ENCODE results near the gene PLEKHJ1. TPM values are rescaled to one million over a fixed set of nuclear protein-coding genes. Genes with fewer than 3 reads are reported as not detected.
A peak's percentile ranks its signal among the peaks of the same experiment; 100 is the strongest.

The PLEKHJ1 gene
- total RNA-seq, 1 experiment from 2014 or later = 73.7 TPM

DNA sequence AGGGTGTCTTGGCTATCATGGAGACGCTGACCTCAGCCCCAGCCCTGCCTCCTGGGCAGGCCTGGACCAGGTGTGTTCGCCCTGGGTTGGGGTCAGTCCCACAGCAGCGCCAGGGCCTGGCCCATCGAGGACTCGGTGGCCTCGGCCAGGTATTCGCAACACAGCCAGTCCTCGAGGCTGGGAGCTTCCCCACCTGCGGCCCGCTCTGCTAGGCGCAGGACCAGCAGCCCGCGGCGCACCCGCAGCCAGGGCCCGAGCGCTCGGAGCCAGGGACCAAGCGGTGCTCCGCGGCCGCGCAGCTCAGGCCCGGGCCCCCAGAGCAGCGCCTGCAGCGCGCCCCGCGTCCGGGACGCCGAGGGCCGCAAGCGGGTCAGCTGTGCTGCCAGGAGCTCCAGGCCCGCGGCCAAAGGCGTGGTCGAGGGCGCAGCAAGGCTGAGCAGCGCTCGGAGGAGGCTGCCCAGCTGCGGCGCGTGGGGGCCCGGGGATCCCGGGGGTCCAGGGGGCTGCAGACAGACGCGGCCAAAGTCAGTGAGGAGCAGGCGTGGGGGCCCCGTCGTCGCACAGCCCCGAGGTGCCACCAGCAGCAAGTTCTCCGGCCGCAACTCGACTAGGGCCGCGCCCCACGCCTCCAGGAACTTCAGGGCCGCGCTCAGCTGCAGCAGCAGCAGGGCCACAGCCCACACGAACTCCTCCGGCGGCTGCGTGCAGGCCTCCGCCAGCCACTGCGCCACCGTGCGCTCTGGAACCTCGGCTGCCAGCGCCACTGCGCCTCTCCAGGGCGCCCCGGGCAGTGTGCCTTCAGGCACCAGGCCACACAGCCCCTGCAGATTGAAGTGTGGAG is 39.7 kb upstream of the PLEKHJ1 start:
- no peak for DNase-seq (ENCODE audit: low spot score)
- intact Hi-C loops (cut with micrococcal nuclease; ENCODE audit: unreplicated experiment) = loop anchor here (1.0 kb wide), 1 partner anchor 115 kb away; no protein-coding TSS in a partner anchor
- no TSS peak for BruUV-seq (replicated peaks)
- H3K27me3 ChIP-seq (replicated peaks; ENCODE audit: insufficient read depth, low read depth, low read length, poor library complexity) = no peaks in the 10 kb centered on the region
- CTCF ChIA-PET = interaction anchor here (1.2 kb wide), 1 partner anchor 116 kb away, joined by 5 read pairs; no protein-coding TSS in a partner anchor
- H3K36me3 ChIP-seq (ENCODE audit: insufficient read depth, low read length, poor library complexity, severe bottlenecking) = peaks cover 44% of the 10 kb centered on the region
- no peaks in the 10 kb centered on the region for H3K9me3 ChIP-seq (ENCODE audit: low read depth, low read length, poor library complexity, severe bottlenecking)
- peaks cover 21% of the 10 kb centered on the region for H3K4me1 ChIP-seq (ENCODE audit: insufficient read depth, low read length, poor library complexity, severe bottlenecking)
- no peak overlapping the region for H3K4me3 ChIP-seq (ENCODE audit: low read depth, low read length, poor library complexity, severe bottlenecking)
- TF ChIP-seq, protein P1, sequence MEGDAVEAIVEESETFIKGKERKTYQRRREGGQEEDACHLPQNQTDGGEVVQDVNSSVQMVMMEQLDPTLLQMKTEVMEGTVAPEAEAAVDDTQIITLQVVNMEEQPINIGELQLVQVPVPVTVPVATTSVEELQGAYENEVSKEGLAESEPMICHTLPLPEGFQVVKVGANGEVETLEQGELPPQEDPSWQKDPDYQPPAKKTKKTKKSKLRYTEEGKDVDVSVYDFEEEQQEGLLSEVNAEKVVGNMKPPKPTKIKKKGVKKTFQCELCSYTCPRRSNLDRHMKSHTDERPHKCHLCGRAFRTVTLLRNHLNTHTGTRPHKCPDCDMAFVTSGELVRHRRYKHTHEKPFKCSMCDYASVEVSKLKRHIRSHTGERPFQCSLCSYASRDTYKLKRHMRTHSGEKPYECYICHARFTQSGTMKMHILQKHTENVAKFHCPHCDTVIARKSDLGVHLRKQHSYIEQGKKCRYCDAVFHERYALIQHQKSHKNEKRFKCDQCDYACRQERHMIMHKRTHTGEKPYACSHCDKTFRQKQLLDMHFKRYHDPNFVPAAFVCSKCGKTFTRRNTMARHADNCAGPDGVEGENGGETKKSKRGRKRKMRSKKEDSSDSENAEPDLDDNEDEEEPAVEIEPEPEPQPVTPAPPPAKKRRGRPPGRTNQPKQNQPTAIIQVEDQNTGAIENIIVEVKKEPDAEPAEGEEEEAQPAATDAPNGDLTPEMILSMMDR (conservative IDR thresholded peaks at IDR 0.05; ENCODE audit: low read depth, low read length) = no peak
- TF ChIP-seq EZH2 (IDR thresholded peaks at IDR 0.05; ENCODE audit: borderline replicate concordance, low read depth, low read length, poor library complexity, severe bottlenecking) = no peak
- POLR2A ChIA-PET (ENCODE audit: low non-redundant PET) = no interaction called here
- H3K27ac ChIP-seq (ENCODE audit: low read depth, low read length, poor library complexity, severe bottlenecking) = no peak overlapping the region

DNA sequence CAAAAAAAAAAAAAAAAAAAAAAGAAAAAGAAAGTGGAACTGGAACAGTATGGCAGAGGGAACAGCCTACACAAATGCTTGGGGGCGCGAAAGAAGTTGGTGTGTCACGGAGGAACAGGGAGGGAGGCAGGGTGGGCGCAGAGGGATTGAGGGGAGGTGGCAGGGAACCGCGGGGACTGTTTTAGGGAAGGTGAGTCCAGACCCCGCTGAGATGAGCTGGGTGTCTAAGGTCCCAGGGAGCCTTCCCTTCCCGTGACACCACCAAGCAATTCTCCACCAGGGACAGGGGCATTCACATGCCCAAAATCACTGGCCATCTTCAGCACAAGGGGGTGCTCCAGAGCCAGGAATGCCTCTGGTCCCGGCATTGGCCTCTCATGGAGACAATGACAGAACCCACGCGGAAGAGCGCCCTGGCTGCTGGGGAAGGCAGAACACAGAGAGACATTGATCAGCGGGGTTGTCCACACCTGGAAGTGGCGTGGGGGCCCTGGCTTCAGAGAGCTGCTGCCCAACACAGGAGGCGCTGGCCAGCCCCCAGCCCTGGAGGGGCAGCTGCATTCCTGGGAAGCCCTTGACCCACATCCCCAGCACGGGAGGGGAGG is 38.9 kb upstream of the PLEKHJ1 start:
- H3K9me3 ChIP-seq (ENCODE audit: low read depth, low read length, poor library complexity, severe bottlenecking) = no peaks in the 10 kb centered on the region
- TF ChIP-seq EZH2 (IDR thresholded peaks at IDR 0.05; ENCODE audit: borderline replicate concordance, low read depth, low read length, poor library complexity, severe bottlenecking) = no peak
- TF ChIP-seq, protein P1 (conservative IDR thresholded peaks at IDR 0.05; ENCODE audit: low read depth, low read length) = peak; percentile 74
- BruUV-seq (replicated peaks) = no TSS peak
- no peaks in the 10 kb centered on the region for H3K27me3 ChIP-seq (replicated peaks; ENCODE audit: insufficient read depth, low read depth, low read length, poor library complexity)
- H3K4me3 ChIP-seq (ENCODE audit: low read depth, low read length, poor library complexity, severe bottlenecking) = no peak overlapping the region
- intact Hi-C loops (cut with micrococcal nuclease; ENCODE audit: unreplicated experiment) = loop anchor here (1.0 to 5.0 kb wide), 2 partner anchors 116 to 118 kb away; no protein-coding TSS in a partner anchor
- DNase-seq (ENCODE audit: low spot score) = peak; percentile 89
- no peak overlapping the region for H3K27ac ChIP-seq (ENCODE audit: low read depth, low read length, poor library complexity, severe bottlenecking)
- peaks cover 44% of the 10 kb centered on the region for H3K36me3 ChIP-seq (ENCODE audit: insufficient read depth, low read length, poor library complexity, severe bottlenecking)
- ChIA-PET POLR2A (ENCODE audit: low non-redundant PET) (interaction anchor here (0.6 kb wide), 1 partner anchor 25 kb away, joined by 3 read pairs; no protein-coding TSS in a partner anchor), CTCF (interaction anchor here (0.5 to 1.2 kb wide), 2 partner anchors 117 to 173 kb away, joined by 4 to 5 read pairs; no protein-coding TSS in a partner anchor)
- H3K4me1 ChIP-seq (ENCODE audit: insufficient read depth, low read length, poor library complexity, severe bottlenecking) = peaks cover 21% of the 10 kb centered on the region

DNA sequence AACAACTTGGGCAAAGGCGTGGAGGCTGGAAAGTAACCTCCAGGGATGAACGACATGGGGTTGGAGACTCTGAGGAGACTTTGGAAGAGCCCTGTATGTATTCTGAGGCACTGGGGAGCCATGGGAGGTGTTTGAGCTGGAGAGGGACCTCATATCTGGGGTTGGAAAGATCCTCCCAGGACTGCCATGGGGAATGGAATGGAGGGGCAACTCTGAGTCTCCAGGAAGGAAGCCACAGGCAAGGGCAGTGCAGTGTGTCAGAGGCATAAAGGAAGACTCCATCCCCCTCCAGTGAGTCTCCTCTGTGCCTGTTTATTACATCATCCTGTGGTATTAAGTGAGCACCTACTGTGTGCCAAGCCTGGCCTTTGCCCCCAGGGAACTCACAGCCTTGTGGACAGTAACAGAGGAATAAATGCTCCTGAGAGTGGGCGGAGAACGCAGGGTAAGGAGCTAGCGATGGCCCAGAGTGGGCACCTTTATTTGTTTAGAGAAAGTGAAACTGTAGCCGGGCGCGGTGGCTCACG is 38.1 kb upstream of the PLEKHJ1 start:
- Histone ChIP-seq H3K4me3 (ENCODE audit: low read depth, low read length, poor library complexity, severe bottlenecking) (peak overlapping the region; percentile 100), H3K27ac (ENCODE audit: low read depth, low read length, poor library complexity, severe bottlenecking) (peak overlapping the region; percentile 47), H3K27me3 (replicated peaks; ENCODE audit: insufficient read depth, low read depth, low read length, poor library complexity) (no peaks in the 10 kb centered on the region), H3K36me3 (ENCODE audit: insufficient read depth, low read length, poor library complexity, severe bottlenecking) (peaks cover 49% of the 10 kb centered on the region), H3K4me1 (ENCODE audit: insufficient read depth, low read length, poor library complexity, severe bottlenecking) (peaks cover 21% of the 10 kb centered on the region), H3K9me3 (ENCODE audit: low read depth, low read length, poor library complexity, severe bottlenecking) (no peaks in the 10 kb centered on the region)
- intact Hi-C loops (cut with micrococcal nuclease; ENCODE audit: unreplicated experiment) = loop anchor here (5.0 kb wide), 1 partner anchor 117 kb away; no protein-coding TSS in a partner anchor
- no TSS peak for BruUV-seq (replicated peaks)
- ChIA-PET POLR2A (ENCODE audit: low non-redundant PET) (no interaction called here), CTCF (interaction anchor here (1.2 kb wide), 1 partner anchor 117 kb away, joined by 5 read pairs; no protein-coding TSS in a partner anchor)
- no peak for DNase-seq (ENCODE audit: low spot score)
- TF ChIP-seq EZH2 (IDR thresholded peaks at IDR 0.05; ENCODE audit: borderline replicate concordance, low read depth, low read length, poor library complexity, severe bottlenecking) = no peak
- TF ChIP-seq, protein P1 (conservative IDR thresholded peaks at IDR 0.05; ENCODE audit: low read depth, low read length) = no peak
